Fibroblast of mammary gland (primary cell): ENCODE results near the gene CATSPERE.

Source experiments
- DNase-seq: peaks from one replicate; pipeline ENCODE4 v3.0.0-alpha.2; 2010; ENCODE audit warnings: low read depth
- H3K4me3 ChIP-seq: 2 replicates; pipeline ENCODE4 v1.5.1; 2011; ENCODE audit warnings: low read depth, mild to moderate bottlenecking, low read length, moderate library complexity; ENCODE audit not compliant: control insufficient read depth
- TF ChIP-seq, protein P1 (sequence below): conservative IDR thresholded peaks from 2 replicates; pipeline ENCODE4 v1.5.1; 2011; ENCODE audit warnings: low read depth, low read length, inconsistent platforms; ENCODE audit not compliant: control insufficient read depth, insufficient read depth

Gene CATSPERE

DNA sequence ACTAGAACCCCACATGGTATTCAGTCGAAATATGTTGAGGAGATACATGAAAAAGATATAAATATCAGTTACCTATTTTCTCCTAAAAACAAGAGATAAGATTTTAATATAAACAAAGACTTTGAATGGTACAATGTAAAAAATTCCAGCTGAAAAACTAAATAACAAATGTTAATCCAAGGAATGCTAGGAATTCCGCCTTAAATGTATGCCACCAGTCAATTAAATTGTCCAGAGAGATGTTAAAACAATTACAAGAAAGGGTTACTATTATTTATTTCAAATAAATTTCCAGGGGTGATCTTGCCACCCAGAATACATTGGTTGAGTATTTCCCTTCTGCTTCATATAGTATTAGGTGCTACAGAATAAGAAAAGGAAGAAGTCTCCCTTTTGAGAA, 13.5 kb upstream of the CATSPERE start:
- H3K4me3 ChIP-seq = no peak overlapping the region
- TF ChIP-seq, protein P1, sequence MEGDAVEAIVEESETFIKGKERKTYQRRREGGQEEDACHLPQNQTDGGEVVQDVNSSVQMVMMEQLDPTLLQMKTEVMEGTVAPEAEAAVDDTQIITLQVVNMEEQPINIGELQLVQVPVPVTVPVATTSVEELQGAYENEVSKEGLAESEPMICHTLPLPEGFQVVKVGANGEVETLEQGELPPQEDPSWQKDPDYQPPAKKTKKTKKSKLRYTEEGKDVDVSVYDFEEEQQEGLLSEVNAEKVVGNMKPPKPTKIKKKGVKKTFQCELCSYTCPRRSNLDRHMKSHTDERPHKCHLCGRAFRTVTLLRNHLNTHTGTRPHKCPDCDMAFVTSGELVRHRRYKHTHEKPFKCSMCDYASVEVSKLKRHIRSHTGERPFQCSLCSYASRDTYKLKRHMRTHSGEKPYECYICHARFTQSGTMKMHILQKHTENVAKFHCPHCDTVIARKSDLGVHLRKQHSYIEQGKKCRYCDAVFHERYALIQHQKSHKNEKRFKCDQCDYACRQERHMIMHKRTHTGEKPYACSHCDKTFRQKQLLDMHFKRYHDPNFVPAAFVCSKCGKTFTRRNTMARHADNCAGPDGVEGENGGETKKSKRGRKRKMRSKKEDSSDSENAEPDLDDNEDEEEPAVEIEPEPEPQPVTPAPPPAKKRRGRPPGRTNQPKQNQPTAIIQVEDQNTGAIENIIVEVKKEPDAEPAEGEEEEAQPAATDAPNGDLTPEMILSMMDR = no peak
- DNase-seq = no peak

DNA sequence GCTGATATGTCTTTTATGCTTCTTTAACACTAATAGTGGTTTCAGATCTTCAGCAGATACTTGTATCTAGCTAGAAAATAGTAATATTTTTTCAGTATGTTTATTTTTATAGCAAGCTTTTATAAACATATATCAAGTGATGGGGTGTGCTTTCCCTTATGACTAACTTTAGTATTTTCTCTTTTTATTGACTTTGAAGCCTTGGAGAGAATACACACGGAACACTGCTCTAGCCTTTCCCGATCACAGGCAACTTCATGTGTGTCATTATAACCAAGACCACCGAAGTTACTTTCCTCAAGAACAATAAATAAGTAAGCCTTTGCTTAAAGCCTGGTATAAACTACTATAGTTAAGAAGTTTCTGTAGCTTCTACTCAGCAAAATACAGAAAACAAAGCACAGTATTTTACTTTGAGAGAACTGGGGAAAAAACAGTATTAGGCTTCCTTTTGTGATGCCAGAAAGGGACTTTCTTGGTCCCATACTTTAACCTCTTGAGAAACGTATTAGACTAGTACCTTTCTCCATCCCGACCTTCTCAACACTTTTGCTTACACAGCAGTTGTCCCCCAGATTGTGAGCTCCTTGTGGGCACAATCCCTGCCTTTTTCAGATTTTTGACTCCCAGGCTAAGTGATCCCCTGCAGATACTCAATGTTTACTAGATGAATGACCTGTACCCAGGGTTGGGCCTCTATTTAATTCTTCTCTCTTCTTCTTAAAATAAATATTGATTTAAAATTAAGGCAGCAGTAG, 12.6 kb upstream of the CATSPERE start:
- TF ChIP-seq, protein P1 = no peak
- no peak overlapping the region for H3K4me3 ChIP-seq
- DNase-seq = no peak

DNA sequence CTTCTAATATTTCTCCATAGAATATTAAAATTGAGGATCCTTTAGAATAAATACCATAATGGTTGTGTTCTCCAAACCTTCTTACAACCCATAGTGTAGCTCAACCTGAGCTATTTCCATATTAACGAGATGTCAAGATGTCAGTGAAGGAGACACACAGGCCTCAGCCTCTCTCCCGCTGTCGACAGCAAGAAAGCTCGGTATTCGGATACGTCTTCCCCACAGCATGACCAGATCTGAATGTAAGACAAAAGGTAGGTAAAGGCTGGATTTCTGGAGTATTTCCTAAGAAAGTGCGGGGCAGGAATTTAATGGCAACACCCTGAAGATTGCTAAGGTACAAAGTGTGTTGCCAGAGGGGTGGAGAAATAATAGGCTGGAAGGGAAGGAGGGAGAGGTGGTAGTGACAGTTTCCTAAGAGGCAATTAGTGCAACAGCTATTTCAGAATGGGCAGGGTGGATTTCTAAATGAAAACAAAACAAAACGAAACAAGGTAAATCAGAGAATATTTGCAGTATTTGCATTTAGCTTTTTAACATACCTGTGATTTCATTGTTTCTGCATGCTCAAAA, 11.1 kb upstream of the CATSPERE start:
- peak overlapping the region; percentile 93 for H3K4me3 ChIP-seq
- TF ChIP-seq, protein P1 = no peak
- no peak for DNase-seq

- TF ChIP-seq, protein P1 = no peak
- DNase-seq = peak; percentile 81
- peak overlapping the region; percentile 93 for H3K4me3 ChIP-seq
Measured at GRCh38 chr1:244450597-244451538, 10.2 kb upstream of the CATSPERE start.

DNA sequence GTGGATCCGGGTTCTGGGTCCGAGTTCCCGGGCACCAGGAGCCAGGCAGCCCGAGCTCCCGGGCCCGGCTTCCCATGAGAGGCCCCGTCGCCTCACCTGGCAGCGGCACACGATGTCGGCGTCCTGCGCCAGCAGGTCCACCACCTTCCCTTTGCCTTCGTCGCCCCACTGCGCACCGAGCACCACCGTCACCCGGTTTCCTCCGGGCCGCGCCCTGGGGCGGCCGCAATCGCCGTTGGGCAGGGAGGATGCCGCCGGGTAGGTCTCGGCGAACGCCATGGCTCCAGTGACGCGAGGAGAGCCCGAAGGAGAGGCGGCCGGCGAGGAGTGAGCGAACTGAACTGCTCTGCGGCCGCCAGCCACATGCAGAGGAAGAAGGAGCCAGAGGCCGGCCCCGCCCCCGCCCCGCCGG, 9.5 kb upstream of the CATSPERE start, which contains the start of gene ADSS2:
Gene ADSS2, minus strand, starts transcription at position 371 of the 412 bp plus-strand sequence. Its CDS starts 92 bp downstream, at position 279.
- TF ChIP-seq, protein P1 = no peak
- H3K4me3 ChIP-seq = peak within 1 kb of the TSS; percentile 93
- no peak for DNase-seq
